ENCODE data around the gene HMX1.

Gene HMX1

GRCh38 chr4:8863686-8864682 is 7.7 kb downstream of the HMX1 start:
- Mint-ChIP-seq H3K9me3 (no peaks in the 10 kb centered on the region), H3K36me3 (no peaks in the 10 kb centered on the region), H3K27me3 (peaks cover 30% of the 10 kb centered on the region), H3K4me3 (no peak overlapping the region), H3K27ac (no peak overlapping the region), H3K4me1 (peaks cover 7% of the 10 kb centered on the region)
- DNase-seq (ENCODE audit: low spot score in 2 of 2) (no peak), ATAC-seq (ENCODE audit: low read depth) (no peak)

- Mint-ChIP-seq H3K27ac (no peak overlapping the region), H3K9me3 (no peaks in the 10 kb centered on the region), H3K27me3 (peaks cover 23% of the 10 kb centered on the region), H3K4me3 (no peak overlapping the region), H3K4me1 (peaks cover 2% of the 10 kb centered on the region), H3K36me3 (no peaks in the 10 kb centered on the region)
- ATAC-seq (ENCODE audit: low read depth) (no peak), DNase-seq (ENCODE audit: low spot score in 2 of 2) (no peak)
Measured at GRCh38 chr4:8862800-8863685, 8.6 kb downstream of the HMX1 start.

GRCh38 chr4:8862334-8862733 is 9.3 kb downstream of the HMX1 start:
- peaks cover 2% of the 10 kb centered on the region for H3K4me1 Mint-ChIP-seq
- no peaks in the 10 kb centered on the region for H3K36me3 Mint-ChIP-seq
- H3K27ac Mint-ChIP-seq, result no peak overlapping the region
- DNase-seq (ENCODE audit: low spot score in 2 of 2) (no peak), ATAC-seq (ENCODE audit: low read depth) (no peak)
- no peak overlapping the region for H3K4me3 Mint-ChIP-seq
- H3K27me3 Mint-ChIP-seq, result peaks cover 24% of the 10 kb centered on the region
- H3K9me3 Mint-ChIP-seq, result no peaks in the 10 kb centered on the region

GRCh38 chr4:8861576-8862295 is 9.9 kb downstream of the HMX1 start:
- Mint-ChIP-seq H3K36me3 (no peaks in the 10 kb centered on the region), H3K4me1 (peaks cover 2% of the 10 kb centered on the region), H3K27ac (no peak overlapping the region), H3K9me3 (no peaks in the 10 kb centered on the region), H3K27me3 (peaks cover 22% of the 10 kb centered on the region), H3K4me3 (no peak overlapping the region)
- DNase-seq (ENCODE audit: low spot score in 2 of 2) (no peak), ATAC-seq (ENCODE audit: low read depth) (no peak)

- no peak for ATAC-seq (ENCODE audit: low read depth)
- peaks cover 2% of the 10 kb centered on the region for H3K4me1 Mint-ChIP-seq
- H3K4me3 Mint-ChIP-seq, result no peak overlapping the region
- peaks cover 21% of the 10 kb centered on the region for H3K27me3 Mint-ChIP-seq
- H3K36me3 Mint-ChIP-seq, result no peaks in the 10 kb centered on the region
- DNase-seq (ENCODE audit: low spot score in 2 of 2), result no peak
- no peaks in the 10 kb centered on the region for H3K9me3 Mint-ChIP-seq
- H3K27ac Mint-ChIP-seq, result no peak overlapping the region
Measured at GRCh38 chr4:8860892-8861575, 10.6 kb downstream of the HMX1 start.

GRCh38 chr4:8860096-8860891 is 11.3 kb downstream of the HMX1 start:
- Mint-ChIP-seq H3K4me3 (no peak overlapping the region), H3K4me1 (peaks cover 2% of the 10 kb centered on the region), H3K9me3 (no peaks in the 10 kb centered on the region), H3K27me3 (peaks cover 23% of the 10 kb centered on the region), H3K27ac (no peak overlapping the region), H3K36me3 (no peaks in the 10 kb centered on the region)
- no peak for DNase-seq (ENCODE audit: low spot score in 2 of 2)
- ATAC-seq (ENCODE audit: low read depth), result no peak

- peaks cover 27% of the 10 kb centered on the region for H3K27me3 Mint-ChIP-seq
- H3K27ac Mint-ChIP-seq, result no peak overlapping the region
- peaks cover 2% of the 10 kb centered on the region for H3K4me1 Mint-ChIP-seq
- H3K36me3 Mint-ChIP-seq, result no peaks in the 10 kb centered on the region
- no peaks in the 10 kb centered on the region for H3K9me3 Mint-ChIP-seq
- ATAC-seq (ENCODE audit: low read depth), result no peak
- no peak for DNase-seq (ENCODE audit: low spot score in 2 of 2)
- no peak overlapping the region for H3K4me3 Mint-ChIP-seq
Measured at GRCh38 chr4:8859550-8860095, 12.0 kb downstream of the HMX1 start.

- Mint-ChIP-seq H3K27me3 (peaks cover 25% of the 10 kb centered on the region), H3K4me1 (peaks cover 2% of the 10 kb centered on the region), H3K9me3 (no peaks in the 10 kb centered on the region), H3K36me3 (no peaks in the 10 kb centered on the region), H3K27ac (no peak overlapping the region), H3K4me3 (no peak overlapping the region)
- no peak for DNase-seq (ENCODE audit: low spot score in 2 of 2)
- no peak for ATAC-seq (ENCODE audit: low read depth)
Measured at GRCh38 chr4:8858701-8859210, 12.9 kb downstream of the HMX1 start.

GRCh38 chr4:8857766-8858700 is 13.6 kb downstream of the HMX1 start:
- Mint-ChIP-seq H3K27ac (no peak overlapping the region), H3K27me3 (peaks cover 27% of the 10 kb centered on the region), H3K36me3 (no peaks in the 10 kb centered on the region), H3K4me1 (peaks cover 2% of the 10 kb centered on the region), H3K9me3 (no peaks in the 10 kb centered on the region), H3K4me3 (no peak overlapping the region)
- ATAC-seq (ENCODE audit: low read depth), result no peak
- no peak for DNase-seq (ENCODE audit: low spot score in 2 of 2)

GRCh38 chr4:8856835-8857621 is 14.6 kb downstream of the HMX1 start:
- DNase-seq (ENCODE audit: low spot score in 2 of 2), result no peak
- peaks cover 23% of the 10 kb centered on the region for H3K27me3 Mint-ChIP-seq

GRCh38 chr4:8855818-8856245 is 15.8 kb downstream of the HMX1 start:
- Mint-ChIP-seq H3K27me3 (peaks cover 22% of the 10 kb centered on the region), H3K9me3 (no peaks in the 10 kb centered on the region), H3K27ac (no peak overlapping the region), H3K4me3 (no peak overlapping the region), H3K4me1 (no peaks in the 10 kb centered on the region), H3K36me3 (no peaks in the 10 kb centered on the region)
- ATAC-seq (ENCODE audit: low read depth) (no peak), DNase-seq (ENCODE audit: low spot score in 2 of 2) (no peak)

More at GRCh38 chr4:8856835-8857621, 14.6 kb downstream of the HMX1 start:
- Mint-ChIP-seq H3K4me1 (peaks cover 2% of the 10 kb centered on the region), H3K4me3 (no peak overlapping the region), H3K36me3 (no peaks in the 10 kb centered on the region), H3K27ac (no peak overlapping the region), H3K9me3 (no peaks in the 10 kb centered on the region)
- no peak for ATAC-seq (ENCODE audit: low read depth)
